AG09319 (cell line): ENCODE results near the gene GTF3A.

Experiments
- DNase-seq: peaks from one replicate; pipeline ENCODE4 v3.0.0-alpha.2; 2010; ENCODE audit warnings: low read depth; ENCODE audit errors: extremely low read depth
- CTCF ChIP-seq: IDR thresholded peaks from 2 replicates; pipeline ENCODE4 v1.5.1; 2011; ENCODE audit warnings: low read depth, mild to moderate bottlenecking, inconsistent platforms, low read length, moderate library complexity

Gene GTF3A

GRCh38 chr13:27383104-27383921, 41.1 kb upstream of the GTF3A start:
- TF ChIP-seq CTCF, result no peak
- no peak for DNase-seq

GRCh38 chr13:27384285-27384684, 40.1 kb upstream of the GTF3A start:
- no peak for TF ChIP-seq CTCF
- DNase-seq, result no peak

- no peak for TF ChIP-seq CTCF
- DNase-seq, result no peak
These were observed 36.2 kb upstream of the GTF3A start for GRCh38 chr13:27388241-27388640.

GRCh38 chr13:27389891-27390290, 34.5 kb upstream of the GTF3A start:
- no peak for DNase-seq
- no peak for TF ChIP-seq CTCF

GRCh38 chr13:27391471-27391870, 32.9 kb upstream of the GTF3A start:
- TF ChIP-seq CTCF, result no peak
- no peak for DNase-seq

- no peak for DNase-seq
- TF ChIP-seq CTCF, result no peak
These were observed 31.3 kb upstream of the GTF3A start for GRCh38 chr13:27393101-27393500.

- DNase-seq, result no peak
These were observed 29.4 kb upstream of the GTF3A start for GRCh38 chr13:27395007-27395510.

More at GRCh38 chr13:27395007-27395510, 29.4 kb upstream of the GTF3A start:
- no peak for TF ChIP-seq CTCF
